Activated CD8-positive, alpha-beta memory T cell treated with anti-CD3 and anti-CD28 coated beads, Interleukin-2, amount 10 ng/mL, durations not matched to agents 7 days and 5 days (primary cell): ENCODE data around the gene ADAMTS14. TPM values are rescaled to one million over a fixed set of nuclear protein-coding genes. Genes with fewer than 3 reads are reported as not detected.
"Not testable (repeated sequence)": the region's sequence is repeated elsewhere in the genome, so short reads cannot be mapped to it uniquely, and the experiment has no call there.

Source experiments
- ATAC-seq: fragments of 150-1000 bp; cut with Tn5 transposase; one replicate; pipeline ENCODE4 v1.10.0; 2021; ENCODE audit warnings: moderate library complexity
- CTCF ChIA-PET: fragments of 350-600 bp; sonication (Branson Sonifier 250); formaldehyde crosslinking; loops from one replicate; lab custom pipeline; 2021; ENCODE audit warnings: antibody characterized with exemption; lab: Charles Lee
- DNase-seq: peaks from one replicate; pipeline ENCODE4 v3.0.0-alpha.2; 2020
- H3K27ac Mint-ChIP-seq: one replicate; pipeline ENCODE4 v1.8.0; 2021; ENCODE audit warnings: mild to moderate bottlenecking, mixed read lengths
- H3K27me3 Mint-ChIP-seq: one replicate; pipeline ENCODE4 v1.8.0; 2021; ENCODE audit warnings: mixed read lengths
- H3K36me3 Mint-ChIP-seq: one replicate; pipeline ENCODE4 v1.8.0; 2021; ENCODE audit warnings: mild to moderate bottlenecking, mixed read lengths
- H3K4me1 Mint-ChIP-seq: one replicate; pipeline ENCODE4 v1.8.0; 2021; ENCODE audit warnings: mixed read lengths
- H3K4me3 Mint-ChIP-seq: one replicate; pipeline ENCODE4 v1.8.0; 2021; ENCODE audit warnings: mild to moderate bottlenecking, moderate library complexity, mixed read lengths
- H3K9me3 Mint-ChIP-seq: one replicate; pipeline ENCODE4 v1.8.0; 2022; ENCODE audit warnings: low read depth, mixed read lengths
- total RNA-seq, 2 experiments: library from RNA; stranded (reverse); gene quantifications; one replicate each; pipeline ENCODE4 v1.2.3, GENCODE V29; 2021

ADAMTS14 gene
- total RNA-seq, 2 experiments from 2014 or later, result 0.15 to 0.19 TPM

DNA sequence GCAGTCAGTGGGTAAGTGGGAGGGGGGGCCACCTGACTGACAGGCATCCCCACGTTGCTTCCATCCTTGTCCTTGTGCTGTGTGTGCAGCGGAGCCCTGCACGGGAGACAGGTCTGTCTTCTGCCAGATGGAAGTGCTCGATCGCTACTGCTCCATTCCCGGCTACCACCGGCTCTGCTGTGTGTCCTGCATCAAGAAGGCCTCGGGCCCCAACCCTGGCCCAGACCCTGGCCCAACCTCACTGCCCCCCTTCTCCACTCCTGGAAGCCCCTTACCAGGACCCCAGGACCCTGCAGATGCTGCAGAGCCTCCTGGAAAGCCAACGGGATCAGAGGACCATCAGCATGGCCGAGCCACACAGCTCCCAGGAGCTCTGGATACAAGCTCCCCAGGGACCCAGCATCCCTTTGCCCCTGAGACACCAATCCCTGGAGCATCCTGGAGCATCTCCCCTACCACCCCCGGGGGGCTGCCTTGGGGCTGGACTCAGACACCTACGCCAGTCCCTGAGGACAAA, 88.0 kb downstream of the ADAMTS14 start:
- Mint-ChIP-seq H3K4me3 (no peak overlapping the region), H3K36me3 (peaks cover 2% of the 10 kb centered on the region), H3K9me3 (peaks cover 2% of the 10 kb centered on the region), H3K27me3 (peaks cover 4% of the 10 kb centered on the region), H3K27ac (no peak overlapping the region), H3K4me1 (peaks cover 13% of the 10 kb centered on the region)
- CTCF ChIA-PET, result interaction anchor here (0.9 to 8.0 kb wide), 10 partner anchors 14 to 345 kb away, joined by 3 to 86 read pairs (median 6); partner anchors contain the start of gene SGPL1
- ATAC-seq, result no peak
- no peak for DNase-seq

- DNase-seq, result no peak
- Mint-ChIP-seq H3K4me3 (no peak overlapping the region), H3K27me3 (peaks cover 4% of the 10 kb centered on the region), H3K4me1 (peaks cover 13% of the 10 kb centered on the region), H3K36me3 (peaks cover 2% of the 10 kb centered on the region), H3K27ac (no peak overlapping the region), H3K9me3 (peaks cover 2% of the 10 kb centered on the region)
- CTCF ChIA-PET, result interaction anchor here (0.9 to 8.0 kb wide), 4 partner anchors 143 to 210 kb away, joined by 3 to 86 read pairs (median 34); no protein-coding TSS in a partner anchor
- no peak for ATAC-seq
Measured at GRCh38 chr10:70761031-70761601, 88.8 kb downstream of the ADAMTS14 start.

- no peak for DNase-seq
- H3K36me3 Mint-ChIP-seq, result peaks cover 2% of the 10 kb centered on the region
- peaks cover 5% of the 10 kb centered on the region for H3K9me3 Mint-ChIP-seq
- H3K27me3 Mint-ChIP-seq, result peaks cover 9% of the 10 kb centered on the region
- peaks cover 13% of the 10 kb centered on the region for H3K4me1 Mint-ChIP-seq
- no peak for ATAC-seq
- CTCF ChIA-PET, result interaction anchor here (5.1 kb wide), 1 partner anchor 203 kb away, joined by 59 read pairs; no protein-coding TSS in a partner anchor
- no peak overlapping the region for H3K4me3 Mint-ChIP-seq
- no peak overlapping the region for H3K27ac Mint-ChIP-seq
Measured at GRCh38 chr10:70761727-70762350, 89.5 kb downstream of the ADAMTS14 start.

- CTCF ChIA-PET, result interaction anchor here (5.1 kb wide), 1 partner anchor 203 kb away, joined by 59 read pairs; no protein-coding TSS in a partner anchor
- H3K27me3 Mint-ChIP-seq, result peaks cover 10% of the 10 kb centered on the region
- DNase-seq (no peak), ATAC-seq (no peak)
- peaks cover 13% of the 10 kb centered on the region for H3K4me1 Mint-ChIP-seq
- no peak overlapping the region for H3K27ac Mint-ChIP-seq
- H3K4me3 Mint-ChIP-seq, result no peak overlapping the region
- peaks cover 3% of the 10 kb centered on the region for H3K36me3 Mint-ChIP-seq
- peaks cover 7% of the 10 kb centered on the region for H3K9me3 Mint-ChIP-seq
Measured at GRCh38 chr10:70762441-70763175, 90.3 kb downstream of the ADAMTS14 start.

GRCh38 chr10:70763567-70763966, 91.3 kb downstream of the ADAMTS14 start:
- Mint-ChIP-seq H3K4me1 (peaks cover 13% of the 10 kb centered on the region), H3K27me3 (peaks cover 14% of the 10 kb centered on the region), H3K4me3 (no peak overlapping the region), H3K9me3 (peaks cover 7% of the 10 kb centered on the region), H3K27ac (no peak overlapping the region), H3K36me3 (peaks cover 3% of the 10 kb centered on the region)
- CTCF ChIA-PET, result no interaction called here
- DNase-seq (no peak), ATAC-seq (no peak)

DNA sequence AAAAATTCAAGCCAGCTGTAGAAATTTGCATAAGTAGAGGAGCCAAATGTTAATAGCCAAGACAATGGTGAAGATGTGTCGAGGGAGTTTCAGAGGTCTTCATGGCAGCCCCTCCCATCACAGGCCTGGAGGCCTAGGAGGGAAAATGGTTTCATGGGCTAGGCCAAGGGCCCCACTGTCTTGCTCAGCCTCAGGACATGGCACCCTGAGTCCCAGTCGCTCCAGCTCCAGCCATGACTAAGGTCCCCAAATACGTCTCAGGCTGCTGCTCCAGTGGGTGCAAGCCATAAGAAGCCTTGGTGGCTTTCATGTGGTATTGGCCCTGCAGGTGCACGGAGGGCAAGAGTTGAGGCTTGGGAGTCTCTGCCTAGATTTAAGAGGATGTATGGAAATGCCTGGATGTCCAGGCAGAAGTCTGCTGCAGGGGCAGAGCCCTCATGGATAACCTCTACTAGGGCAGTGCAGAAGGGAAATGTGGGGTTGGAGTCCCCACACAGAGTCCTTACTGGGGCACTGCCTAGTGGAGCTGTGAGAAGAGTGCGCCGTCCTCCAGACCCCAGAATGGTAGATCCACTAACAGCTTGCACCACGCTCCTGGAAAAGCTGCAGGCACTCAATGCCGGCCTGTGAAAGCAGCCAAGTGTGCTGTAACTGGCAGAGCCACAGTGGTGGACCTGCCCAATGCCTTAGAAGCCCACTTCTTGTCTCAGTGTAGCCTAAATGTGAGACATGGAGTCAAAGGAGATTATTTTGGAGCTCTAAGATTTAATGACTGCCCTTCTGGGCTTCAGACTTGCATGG, 93.7 kb downstream of the ADAMTS14 start:
- no peak for DNase-seq
- peaks cover 7% of the 10 kb centered on the region for H3K9me3 Mint-ChIP-seq
- CTCF ChIA-PET, result no interaction called here
- H3K4me1 Mint-ChIP-seq, result peaks cover 1% of the 10 kb centered on the region
- ATAC-seq, result no peak
- H3K4me3 Mint-ChIP-seq, result no peak overlapping the region
- no peak overlapping the region for H3K27ac Mint-ChIP-seq
- H3K36me3 Mint-ChIP-seq, result peaks cover 3% of the 10 kb centered on the region
- H3K27me3 Mint-ChIP-seq, result peaks cover 14% of the 10 kb centered on the region

DNA sequence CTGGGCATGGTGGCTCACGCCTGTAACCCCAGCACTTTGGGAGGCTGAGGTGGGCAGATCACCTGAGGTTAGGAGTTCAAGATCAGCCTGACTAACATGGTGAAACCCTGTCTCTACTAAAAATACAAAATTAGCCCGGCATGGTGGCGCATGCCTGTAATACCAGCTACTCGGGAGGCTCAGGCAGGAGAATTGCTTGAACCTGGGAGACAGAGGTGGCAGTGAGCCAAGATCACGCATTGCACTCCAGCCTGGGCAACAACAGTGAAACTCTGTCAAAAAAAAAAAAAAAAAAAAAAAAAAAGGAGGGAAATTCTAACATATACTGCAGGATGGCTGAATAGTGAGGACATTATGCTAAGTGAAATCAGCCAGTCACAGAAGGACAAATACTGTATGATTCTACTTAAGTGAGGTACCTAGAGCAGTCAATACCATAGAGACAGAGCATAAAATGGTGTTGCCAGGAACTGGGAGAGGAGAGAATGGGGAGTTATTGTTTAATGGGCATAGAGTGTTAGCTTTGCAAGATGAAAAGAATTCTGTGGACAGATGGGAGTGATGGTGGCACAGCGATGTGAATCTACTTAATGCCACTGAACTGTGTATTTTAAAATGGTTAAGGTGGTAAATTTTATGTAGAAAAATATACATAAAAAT, 95.8 kb downstream of the ADAMTS14 start:
- not testable (repeated sequence) for H3K4me3 Mint-ChIP-seq, DNase-seq, H3K36me3 Mint-ChIP-seq, H3K27me3 Mint-ChIP-seq, H3K27ac Mint-ChIP-seq, ATAC-seq, H3K9me3 Mint-ChIP-seq, H3K4me1 Mint-ChIP-seq
- CTCF ChIA-PET, result interaction anchor here (0.7 to 1.9 kb wide), 2 partner anchors 9 to 373 kb away, joined by 3 to 8 read pairs; no protein-coding TSS in a partner anchor

DNA sequence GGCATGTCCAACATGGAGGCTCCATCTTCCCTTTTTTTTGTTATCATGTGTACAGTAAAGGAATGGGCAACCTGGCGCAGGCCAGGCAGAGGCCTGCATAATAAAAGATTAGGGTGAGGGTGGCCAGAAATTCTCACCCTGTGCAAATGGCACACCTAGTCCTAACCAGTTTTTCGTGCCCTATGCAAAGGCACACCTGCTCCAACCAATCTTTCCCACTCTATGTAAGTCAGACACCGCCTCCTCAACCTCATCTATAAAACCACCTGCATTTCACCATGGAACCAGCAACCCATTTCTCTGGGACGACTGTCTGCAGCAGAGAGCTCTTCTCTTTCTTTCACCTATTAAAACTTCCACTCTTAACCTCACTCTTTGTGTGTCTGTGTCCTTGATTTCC, 96.8 kb downstream of the ADAMTS14 start:
- Mint-ChIP-seq H3K27me3 (peaks cover 10% of the 10 kb centered on the region), H3K27ac (no peak overlapping the region), H3K4me1 (no peaks in the 10 kb centered on the region), H3K4me3 (no peak overlapping the region), H3K9me3 (peaks cover 7% of the 10 kb centered on the region), H3K36me3 (peaks cover 3% of the 10 kb centered on the region)
- ATAC-seq (no peak), DNase-seq (no peak)
- CTCF ChIA-PET, result interaction anchor here (1.9 kb wide), 1 partner anchor 10 kb away, joined by 8 read pairs; no protein-coding TSS in a partner anchor

DNA sequence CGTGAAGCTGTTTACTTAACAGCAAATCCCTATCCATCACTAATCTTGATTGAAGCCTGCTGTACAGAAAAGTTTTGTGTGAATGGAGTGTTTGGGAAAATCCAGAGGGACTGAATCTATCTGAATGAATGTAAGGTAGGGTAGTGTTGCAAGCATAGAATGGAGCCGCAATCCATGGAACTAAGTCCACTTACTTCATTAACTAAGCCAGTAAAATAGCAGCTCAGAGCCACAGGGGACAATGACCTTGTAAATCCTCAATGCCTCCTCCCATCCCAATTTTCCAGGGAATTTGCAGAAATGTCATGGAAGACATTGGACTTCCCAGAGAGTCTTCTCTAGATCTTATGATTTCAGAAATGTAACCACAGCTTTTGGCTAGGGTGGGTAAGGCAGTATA, 97.7 kb downstream of the ADAMTS14 start:
- DNase-seq, result no peak
- peaks cover 3% of the 10 kb centered on the region for H3K36me3 Mint-ChIP-seq
- no peaks in the 10 kb centered on the region for H3K4me1 Mint-ChIP-seq
- CTCF ChIA-PET, result no interaction called here
- no peak overlapping the region for H3K4me3 Mint-ChIP-seq
- H3K27ac Mint-ChIP-seq, result no peak overlapping the region
- H3K9me3 Mint-ChIP-seq, result peaks cover 7% of the 10 kb centered on the region
- H3K27me3 Mint-ChIP-seq, result peaks cover 10% of the 10 kb centered on the region
- no peak for ATAC-seq

DNA sequence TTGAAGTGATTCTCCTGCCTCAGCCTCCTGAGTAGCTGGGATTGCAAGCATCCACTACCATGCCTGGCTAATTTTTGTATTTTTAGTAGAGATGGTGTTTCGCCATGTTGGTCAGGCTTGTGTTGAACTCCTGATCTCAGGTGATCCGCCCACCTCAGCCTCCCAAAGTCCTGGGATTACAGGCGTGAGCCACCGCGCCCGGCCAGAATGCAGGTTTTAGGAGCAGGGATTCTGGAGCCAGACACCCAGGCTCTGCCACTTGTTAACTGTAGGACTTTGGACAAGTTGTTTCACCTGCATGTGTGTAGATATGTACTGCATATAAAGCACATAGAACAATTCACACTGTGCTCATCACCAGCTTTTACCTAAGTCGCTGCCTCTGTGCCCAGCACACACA, 98.2 kb downstream of the ADAMTS14 start:
- not testable (repeated sequence) for H3K4me3 Mint-ChIP-seq, H3K36me3 Mint-ChIP-seq

DNA sequence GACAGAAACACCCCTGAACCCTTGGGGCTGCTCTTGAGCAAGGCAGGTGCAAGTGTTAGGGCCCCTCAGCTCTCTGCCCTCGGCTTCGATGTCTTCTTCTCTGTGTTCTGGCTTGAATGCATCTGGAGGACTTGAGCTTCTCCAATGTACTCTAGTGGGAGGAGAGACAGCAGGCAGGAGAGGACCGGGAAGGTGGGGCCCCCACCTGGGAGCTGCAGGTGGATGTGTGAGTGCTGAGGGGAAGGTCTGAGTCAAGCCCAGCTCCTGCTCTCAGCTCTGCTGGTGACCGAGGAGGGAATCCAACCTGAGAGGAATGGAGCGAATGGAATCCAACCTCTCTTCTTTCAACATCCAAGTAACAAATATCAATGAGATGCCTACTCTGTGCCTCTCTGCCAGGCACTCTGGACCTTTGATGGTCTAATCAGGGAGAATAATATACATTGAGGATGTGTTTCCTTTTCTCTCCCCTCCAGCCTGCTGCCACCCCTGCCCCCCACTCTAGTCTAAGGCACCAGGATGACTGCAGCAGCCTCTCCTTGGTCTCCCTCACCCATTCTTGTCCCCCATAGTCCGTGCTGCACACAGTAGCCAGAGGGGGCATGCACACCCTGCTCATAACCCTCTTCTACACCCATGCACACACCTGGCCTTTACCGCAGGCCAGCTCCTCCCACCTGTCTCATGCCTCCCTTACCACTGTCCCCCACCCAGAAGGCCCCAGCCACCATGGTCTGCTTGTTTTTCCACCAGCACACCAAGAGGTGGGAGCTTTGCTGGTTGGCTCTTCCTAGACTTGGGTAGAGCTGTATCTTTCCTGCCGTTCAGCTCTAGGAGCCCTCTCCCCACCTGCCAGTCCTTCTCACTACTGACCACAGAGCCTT, 99.2 kb downstream of the ADAMTS14 start:
- Mint-ChIP-seq H3K27me3 (peaks cover 8% of the 10 kb centered on the region), H3K4me1 (no peaks in the 10 kb centered on the region), H3K36me3 (peaks cover 2% of the 10 kb centered on the region)

More for the DNA sequence above, 98.2 kb downstream of the ADAMTS14 start:
- H3K27me3 Mint-ChIP-seq, ATAC-seq, H3K9me3 Mint-ChIP-seq, H3K27ac Mint-ChIP-seq, H3K4me1 Mint-ChIP-seq, DNase-seq: not testable (repeated sequence)
- CTCF ChIA-PET, result interaction anchor here (1.4 kb wide), 1 partner anchor 12 kb away, joined by 7 read pairs; no protein-coding TSS in a partner anchor

More for the DNA sequence above, 99.2 kb downstream of the ADAMTS14 start:
- Mint-ChIP-seq H3K9me3 (peaks cover 4% of the 10 kb centered on the region), H3K27ac (no peak overlapping the region), H3K4me3 (no peak overlapping the region)
- CTCF ChIA-PET, result interaction anchor here (1.4 kb wide), 1 partner anchor 13 kb away, joined by 7 read pairs; no protein-coding TSS in a partner anchor
- no peak for ATAC-seq
- DNase-seq, result peak; percentile 25
